HG03159 (cell line): ENCODE measurements around the gene MORC3.
"Not testable (repeated sequence)": the region's sequence is repeated elsewhere in the genome, so short reads cannot be mapped to it uniquely, and the experiment has no call there.

Source experiments
- ATAC-seq: cut with Tn5 transposase; IDR thresholded peaks from one replicate; pipeline ENCODE4 v1.9.1; 2021; ENCODE audit warnings: mild to moderate bottlenecking, moderate library complexity; ENCODE audit not compliant: unreplicated experiment

MORC3 gene

DNA sequence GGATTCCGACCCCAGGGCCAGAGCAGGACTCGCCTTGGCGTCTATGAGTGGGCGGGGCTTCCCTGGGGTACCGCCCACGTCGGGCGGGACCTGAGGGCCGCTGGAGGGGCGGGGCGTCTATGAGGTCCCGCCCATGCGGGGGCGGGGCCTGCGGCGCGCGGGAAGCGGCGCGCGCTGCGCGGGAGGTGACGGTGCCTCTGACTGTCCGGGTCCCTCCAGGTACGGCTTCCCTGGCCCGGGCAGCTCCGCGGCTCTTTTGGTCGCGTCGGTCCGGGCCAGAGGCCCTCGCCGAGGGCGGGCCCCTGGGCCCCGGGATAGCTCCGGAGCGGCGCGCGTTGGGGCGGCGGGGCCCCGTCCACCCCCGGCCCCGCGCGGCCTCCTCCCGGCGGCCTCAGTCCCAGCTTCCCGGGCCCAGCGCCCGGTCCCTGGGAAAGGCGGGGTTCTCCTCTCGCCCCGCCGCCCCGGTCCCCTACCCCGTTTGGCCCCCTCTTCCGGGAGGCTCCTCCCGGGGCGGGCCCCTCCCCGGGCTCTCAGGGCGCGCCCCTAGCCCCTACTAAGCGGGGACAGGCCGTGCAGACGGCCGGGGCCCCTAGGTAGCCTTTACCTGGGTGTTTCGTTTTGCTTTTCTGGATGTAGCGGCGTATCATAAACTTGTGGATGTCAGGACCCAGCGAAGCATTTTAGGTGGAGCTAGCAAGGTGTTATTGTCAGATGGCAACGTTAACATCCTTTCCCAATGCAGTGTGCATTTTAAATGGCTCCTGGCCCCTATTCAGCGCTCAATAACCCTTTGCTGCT, 65.4 kb downstream of the MORC3 start, which contains the start of gene CHAF1B:
CHAF1B (plus strand) TSS at position 160 of the 798 bp plus-strand sequence. CDS start 745 bp downstream, outside the sequence.
- peak; percentile 92 for ATAC-seq

DNA sequence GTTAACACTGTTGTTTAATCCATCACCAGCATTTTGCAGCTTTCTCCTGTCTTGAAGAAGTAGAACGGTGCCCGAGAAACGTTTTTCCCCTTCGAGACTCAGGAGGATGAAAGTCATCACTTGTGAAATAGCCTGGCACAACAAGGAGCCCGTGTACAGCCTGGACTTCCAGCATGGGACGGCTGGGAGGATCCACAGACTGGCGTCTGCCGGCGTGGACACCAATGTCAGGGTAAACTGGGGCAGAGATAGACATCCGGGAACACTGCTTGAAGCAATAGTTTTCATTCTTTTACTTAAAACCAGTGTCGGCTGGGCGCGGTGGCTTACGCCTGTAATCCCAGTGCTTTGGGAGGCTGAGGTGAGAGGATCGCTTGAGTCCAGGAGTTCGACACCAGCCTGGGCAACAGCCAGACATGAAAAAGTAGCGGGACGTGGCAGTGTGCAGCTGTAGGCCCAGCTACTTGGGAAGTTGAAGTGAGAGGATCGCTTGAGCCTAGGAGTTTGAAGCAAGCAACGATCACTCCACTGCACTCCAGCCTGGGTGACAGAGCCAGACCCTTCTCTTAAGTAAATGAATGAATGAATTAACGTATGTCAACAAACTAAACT, 66.1 kb downstream of the MORC3 start:
- ATAC-seq, result no peak

DNA sequence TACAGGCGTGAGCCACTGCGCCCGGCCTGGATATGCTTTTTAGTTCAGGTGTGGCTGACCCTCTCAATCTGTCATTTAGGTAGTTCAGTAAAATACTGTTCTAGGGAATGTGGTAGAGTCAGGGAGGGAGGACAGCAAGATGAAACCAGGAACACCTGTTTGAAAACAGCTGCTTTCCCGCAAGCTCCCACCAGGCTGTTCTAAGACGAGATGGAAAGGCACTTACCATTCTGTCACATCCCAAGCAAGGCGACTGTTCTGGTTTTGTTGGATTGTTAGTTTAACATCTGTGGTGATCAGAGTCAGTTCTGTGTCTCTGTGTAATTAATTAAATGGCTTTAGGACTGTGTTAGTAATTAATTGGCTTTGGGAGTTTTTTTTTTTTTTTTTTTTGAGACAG, 68.1 kb downstream of the MORC3 start:
- no peak for ATAC-seq

DNA sequence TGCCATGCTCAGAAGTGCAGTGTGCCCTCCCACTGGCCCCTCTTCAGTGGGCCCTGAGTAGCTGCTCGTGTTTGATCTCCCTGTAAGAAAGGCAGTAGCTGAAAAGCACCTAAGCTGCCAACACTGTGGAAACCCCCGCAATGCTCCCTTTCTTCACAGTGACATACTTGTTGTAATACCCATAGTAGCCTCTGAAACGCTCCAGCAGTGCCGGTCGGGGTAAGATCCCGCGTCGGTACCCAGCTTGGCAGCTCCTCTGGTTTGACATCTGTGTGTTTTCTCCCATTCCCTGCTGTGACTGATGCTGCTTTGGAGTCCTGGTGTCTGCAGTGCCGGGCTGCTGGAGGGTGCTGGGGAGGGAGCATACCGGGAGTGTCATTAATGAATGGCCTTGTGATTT, 68.8 kb downstream of the MORC3 start:
- no peak for ATAC-seq

DNA sequence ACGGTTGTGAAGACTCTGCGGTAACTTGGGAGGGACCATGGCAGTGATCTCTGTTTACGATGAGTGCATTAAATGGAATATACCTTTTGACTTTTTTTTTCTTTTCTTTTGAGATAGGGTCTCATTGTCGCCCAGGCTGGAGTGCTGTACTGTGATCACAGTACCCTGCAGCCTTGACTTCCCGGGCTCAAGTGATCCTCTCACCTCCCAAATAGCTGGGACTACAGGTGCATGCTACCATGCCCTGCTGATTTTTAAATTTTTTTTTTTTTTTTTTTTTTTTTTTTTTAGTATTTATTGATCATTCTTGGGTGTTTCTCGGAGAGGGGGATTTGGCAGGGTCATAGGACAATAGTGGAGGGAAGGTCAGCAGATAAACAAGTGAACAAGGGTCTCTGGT, 71.7 kb downstream of the MORC3 start:
- ATAC-seq, result not testable (repeated sequence)

DNA sequence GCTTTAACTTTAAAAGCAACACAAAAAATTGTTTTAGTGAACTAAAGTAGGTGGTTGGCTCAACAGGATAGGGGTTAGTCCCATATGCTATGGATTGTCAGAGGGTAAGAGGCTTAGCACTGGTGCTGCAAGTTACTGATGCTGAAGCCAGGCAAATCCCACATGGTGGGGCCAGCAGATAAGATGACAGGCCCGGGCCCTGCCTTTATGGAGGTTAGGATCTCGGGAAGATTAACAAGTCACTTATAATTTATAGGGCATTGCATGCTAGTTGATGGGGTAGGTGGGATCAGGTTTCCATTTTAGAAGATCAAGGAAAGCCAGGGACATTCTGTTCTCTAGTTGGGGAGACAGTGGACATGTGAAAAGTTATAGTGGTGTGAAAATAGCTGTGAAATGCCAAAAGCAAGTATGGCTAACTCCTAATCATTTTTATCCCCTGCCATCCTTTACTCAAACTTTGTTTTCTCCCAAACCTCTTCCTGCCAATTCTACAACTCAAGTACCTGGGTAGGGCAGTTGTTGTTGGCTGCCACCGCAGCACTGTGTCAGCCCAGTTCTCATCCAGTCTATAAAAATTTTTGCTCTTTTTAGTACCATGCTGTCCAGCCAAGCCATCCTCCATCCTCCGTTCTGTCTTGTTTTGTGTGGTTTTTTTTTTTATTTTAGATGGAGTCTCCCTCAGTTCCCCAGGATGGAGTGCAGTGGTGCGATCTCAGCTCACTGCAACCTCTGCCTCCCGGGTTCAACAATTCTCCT, 75.5 kb downstream of the MORC3 start:
- no peak for ATAC-seq

DNA sequence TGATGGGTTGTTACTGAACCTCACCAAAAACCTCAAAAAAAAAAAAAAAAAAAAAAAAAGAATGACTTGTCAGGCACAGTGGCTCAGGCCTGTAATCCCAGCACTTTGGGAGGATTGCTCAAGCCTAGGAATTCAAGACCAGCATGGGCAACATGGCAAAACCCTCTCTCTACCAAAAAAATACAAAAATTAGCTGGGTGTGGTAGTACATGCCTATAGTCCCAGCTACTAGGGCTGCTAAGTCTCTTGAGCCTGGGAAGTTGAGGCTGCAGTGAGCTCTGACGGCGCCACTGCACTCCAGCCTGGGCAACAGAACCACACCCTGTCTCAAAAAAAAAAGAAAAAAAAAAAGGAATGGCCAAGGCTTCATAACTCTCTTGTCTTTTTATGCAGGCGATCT, 76.3 kb downstream of the MORC3 start:
- ATAC-seq, result no peak

DNA sequence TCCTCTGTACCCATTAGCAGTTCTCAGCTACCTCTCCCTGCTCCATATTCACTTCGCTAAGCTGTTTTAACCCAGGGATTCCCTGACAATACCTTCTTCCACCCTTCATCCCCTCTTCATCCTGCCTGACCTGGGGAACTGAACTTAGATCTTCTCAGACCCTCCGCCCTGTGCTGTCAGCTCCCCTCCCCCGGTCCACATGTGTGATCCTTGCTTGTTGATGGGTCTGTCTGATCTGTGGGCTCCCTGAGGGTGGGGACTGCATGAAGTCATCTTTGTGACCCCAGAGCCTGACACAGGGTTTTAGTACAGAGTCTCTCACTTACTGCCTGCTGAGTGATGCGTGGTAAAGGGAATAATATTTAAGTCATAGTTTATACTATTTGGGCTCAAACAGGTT, 77.0 kb downstream of the MORC3 start:
- no peak for ATAC-seq

DNA sequence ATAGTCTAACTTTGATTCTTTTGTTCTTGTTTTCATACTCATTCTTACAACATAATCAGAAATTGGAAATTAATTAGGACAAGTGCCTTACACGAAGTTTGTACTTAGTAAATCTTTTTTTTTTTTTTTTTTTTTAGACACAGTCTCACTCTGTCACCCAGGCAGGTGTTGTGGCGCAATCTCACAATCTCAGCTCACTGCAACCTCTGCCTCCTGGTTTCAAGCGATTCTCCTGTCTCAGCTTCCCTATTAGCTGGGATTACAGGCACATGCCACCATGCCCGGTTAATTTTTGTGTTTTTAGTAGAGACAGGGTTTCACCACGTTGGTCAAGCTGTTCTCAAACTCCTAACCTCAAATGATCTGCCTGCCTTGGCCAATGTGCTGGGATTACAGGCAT, 77.6 kb downstream of the MORC3 start:
- no peak for ATAC-seq

DNA sequence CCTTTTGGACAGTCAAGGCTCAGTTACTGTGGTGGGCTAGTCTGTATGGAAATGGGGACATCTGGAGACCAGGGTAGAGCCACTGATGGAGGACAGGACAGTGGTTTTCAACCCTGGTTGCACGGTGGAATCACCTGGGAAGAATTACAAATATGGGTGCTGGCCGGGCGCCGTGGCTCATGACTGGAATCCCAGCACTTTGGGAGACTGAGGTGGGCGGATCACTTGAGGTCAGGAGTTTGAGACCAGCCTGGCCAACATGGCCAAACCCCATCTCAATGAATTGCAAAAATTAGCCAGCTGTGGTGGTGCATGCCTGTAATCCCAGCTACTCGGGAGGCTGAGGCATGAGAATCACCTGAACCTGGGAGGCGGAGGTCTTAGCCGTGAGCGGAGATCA, 79.7 kb downstream of the MORC3 start:
- ATAC-seq, result not testable (repeated sequence)

DNA sequence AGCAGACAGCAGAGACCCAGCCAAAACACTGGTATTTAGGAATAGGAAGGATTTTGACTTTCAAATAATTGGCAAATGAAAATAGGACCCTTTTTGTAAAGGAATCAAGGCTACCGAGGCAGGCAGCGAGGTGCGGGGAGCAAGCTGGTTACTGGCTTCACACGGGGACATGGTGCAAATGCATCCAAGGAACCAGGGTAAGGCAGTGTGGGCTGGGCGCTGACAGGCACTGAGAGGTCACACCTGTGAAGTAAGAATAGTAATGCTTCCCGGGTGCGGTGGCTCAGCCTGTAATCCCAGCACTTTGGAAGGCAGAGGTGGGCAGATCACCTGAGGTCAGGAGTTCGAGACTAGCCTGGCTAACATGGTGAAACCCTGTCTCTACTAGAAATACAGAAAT, 80.7 kb downstream of the MORC3 start:
- ATAC-seq, result no peak

DNA sequence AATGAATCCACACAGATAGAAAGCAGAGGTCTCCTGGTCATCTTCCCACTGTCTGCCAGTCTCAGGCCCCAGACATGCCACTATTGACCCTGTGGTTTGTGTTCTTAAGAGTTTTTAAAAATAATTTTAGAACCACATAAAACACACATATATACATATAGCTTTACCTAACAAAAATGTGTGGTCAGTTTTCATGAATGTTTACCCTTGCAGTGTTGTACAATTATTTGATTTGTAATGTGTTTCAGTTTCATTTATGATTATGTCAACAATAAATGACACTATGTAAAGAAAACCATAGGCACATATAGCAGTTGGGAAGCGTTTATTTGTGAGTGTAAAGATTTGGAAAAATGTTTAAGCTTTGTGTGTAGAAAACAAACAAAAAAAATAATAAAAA, 82.3 kb downstream of the MORC3 start:
- ATAC-seq, result no peak

DNA sequence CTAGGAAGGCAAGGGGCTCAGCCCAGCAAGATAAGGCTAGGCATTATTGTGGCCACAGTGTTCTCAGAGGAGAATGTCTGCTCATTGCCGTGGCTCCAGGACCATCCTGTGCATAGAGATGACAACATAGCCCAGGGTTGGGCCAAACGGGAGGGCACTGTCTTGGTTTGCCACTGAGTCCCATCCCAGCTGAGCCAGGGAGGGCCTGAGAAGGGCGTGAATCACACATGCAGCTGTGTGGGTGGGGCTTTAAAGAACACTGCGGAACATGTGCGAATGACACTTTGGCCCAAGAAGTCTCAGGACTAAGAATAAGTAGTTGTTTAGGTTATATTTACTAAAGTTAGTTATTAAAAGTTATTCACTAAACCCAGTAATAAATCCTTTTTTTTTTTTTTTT, 83.7 kb downstream of the MORC3 start:
- ATAC-seq, result no peak

DNA sequence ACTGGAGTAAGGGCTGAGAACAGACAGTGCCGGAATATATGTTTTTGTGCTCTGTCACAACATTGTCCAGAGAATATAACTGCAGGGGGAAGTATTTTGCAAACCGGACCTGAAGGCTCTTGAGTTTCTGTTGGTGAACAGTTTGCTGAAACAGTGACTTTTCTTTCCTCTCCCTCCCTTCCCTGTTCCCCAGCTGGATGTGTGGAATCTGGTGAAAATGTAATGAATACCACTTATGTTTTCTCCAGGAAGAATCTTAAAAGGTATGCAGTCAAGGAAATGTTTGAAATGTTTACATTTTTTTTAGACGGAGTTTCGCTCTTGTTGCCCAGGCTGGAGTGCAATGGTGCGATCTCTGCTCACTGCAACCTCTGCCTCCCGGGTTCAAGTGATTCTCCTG, 88.6 kb downstream of the MORC3 start:
- no peak for ATAC-seq

DNA sequence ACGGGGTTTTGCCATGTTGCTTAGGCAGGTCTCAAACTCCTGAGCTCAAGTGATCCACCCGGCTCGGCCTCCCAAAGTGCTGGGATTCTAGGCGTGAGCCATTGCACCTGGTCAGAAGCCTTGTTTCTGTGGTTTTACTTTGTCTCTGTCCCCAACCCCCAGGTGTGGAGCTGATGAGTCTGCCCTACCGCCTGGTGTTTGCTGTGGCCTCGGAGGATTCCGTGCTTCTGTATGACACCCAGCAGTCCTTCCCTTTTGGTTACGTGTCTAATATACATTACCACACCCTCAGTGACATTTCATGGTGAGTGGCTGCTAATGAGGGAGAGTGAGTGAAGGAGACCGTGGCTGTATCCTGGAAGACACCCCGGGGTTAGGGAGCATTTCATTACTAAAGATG, 91.3 kb downstream of the MORC3 start:
- ATAC-seq, result no peak

DNA sequence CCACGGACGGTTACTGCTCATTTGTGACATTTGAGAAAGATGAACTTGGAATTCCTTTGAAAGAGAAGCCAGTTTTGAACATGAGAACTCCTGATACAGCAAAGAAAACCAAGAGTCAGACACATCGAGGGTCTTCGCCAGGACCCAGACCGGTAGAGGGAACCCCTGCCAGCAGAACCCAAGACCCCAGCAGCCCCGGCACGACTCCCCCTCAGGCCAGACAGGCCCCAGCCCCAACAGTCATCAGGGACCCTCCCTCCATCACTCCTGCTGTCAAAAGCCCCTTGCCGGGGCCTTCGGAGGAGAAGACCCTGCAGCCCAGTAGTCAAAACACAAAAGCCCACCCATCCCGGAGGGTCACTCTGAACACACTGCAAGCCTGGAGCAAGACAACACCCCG, 92.9 kb downstream of the MORC3 start:
- ATAC-seq, result no peak

DNA sequence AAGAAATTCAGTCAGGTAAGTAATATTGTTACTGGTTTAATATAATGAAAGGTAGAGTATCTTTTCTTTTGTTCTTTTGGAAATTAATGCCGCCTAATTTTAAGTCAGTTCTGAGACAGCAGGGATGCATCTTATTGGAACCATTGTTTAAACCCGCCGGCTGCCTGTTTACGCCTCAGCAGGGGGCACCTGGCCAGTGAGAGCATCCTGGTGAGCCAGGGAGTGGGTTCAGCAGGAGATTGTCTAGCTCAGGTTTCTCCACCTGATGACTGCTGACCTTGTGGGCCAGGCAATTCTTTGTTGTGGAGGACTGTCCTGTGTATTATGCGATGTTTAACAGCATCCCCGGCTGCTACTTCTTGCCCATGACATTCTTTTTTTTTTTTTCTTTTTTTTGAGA, 95.4 kb downstream of the MORC3 start:
- no peak for ATAC-seq

DNA sequence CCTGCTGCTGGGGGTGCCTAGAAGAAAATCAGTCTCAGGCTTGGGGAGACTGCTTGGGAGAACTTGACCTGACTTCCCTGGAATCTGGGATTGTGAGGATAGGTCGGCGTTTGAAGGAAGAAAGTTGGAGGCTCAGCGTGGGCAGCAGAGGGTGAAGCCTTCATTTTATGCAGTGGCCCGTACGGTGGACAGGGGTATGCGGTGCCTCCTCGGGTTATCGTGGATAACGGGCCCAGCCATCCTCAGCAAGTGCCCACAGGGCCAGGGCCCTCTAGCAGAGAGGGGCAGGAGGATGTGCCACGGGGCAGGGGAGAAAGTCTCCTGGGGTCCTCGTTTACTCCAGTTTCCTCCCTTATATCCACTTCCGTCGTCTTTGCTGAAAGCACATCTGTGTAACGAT, 99.2 kb downstream of the MORC3 start:
- ATAC-seq, result no peak

DNA sequence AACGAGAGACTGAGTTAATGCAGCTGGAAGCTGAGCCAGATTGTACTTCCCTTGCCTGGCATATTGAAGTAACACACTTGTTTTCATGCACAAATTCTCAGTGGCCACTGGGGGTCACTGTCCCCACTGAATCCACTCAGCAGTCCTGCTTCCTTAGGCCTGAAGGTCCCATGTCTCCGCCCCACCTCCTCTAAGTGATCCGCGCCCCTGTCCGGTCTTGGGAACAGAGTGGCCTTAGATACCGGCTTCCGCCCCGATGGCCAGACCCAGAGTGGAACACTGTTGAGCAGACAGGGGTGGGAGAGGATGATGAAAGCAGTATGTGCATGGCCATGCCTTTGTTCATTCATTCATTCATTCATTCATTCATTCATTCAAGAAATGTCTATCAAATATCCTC, 100.0 kb downstream of the MORC3 start:
- ATAC-seq, result peak; percentile 60

DNA sequence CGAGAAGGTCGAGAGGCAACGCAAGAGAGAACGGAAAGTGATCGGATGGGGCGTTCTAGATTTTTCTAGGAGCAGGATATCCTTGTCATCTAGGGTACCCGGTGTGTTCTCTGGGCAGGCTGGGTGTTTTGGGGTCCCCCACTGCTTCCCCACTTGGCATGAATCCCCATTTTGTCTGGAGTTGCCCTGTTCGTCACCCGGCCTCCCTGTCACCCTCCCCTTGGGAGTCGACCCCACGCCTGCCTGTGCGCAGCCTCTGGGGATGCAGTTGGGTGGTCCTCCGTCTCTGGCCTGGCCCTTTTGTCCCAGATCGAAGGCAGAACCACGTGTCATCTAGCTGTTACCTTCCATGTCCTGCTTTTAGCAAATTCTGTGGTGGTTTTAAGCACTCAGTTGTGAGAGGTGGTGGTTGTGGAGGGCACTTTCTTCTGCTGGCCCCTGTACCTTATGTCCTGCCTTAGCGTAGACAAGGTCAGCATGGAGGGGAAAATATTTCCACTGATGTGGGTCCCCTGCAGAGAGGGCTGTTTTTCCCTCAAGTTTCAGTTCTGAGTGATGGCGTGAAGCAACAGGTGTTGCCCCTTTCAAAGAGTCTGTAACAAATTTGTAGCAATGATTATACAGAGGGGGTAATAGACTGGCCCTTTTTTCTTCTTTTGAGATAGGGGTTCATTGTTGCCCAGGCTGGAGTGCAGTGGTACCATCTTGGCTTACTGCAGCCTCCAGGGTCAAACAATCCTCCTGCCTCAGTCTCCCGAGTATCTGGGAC, 100.8 kb downstream of the MORC3 start:
- no peak for ATAC-seq
